Prostate gland (tissue), 2 donors: ENCODE results near the gene ACYP2.

Source experiments
- POLR2A ChIP-seq: fragments of 450-650 bp; IDR thresholded peaks from one replicate; pipeline ENCODE4 v1.6.1; 2016; ENCODE audit warnings: antibody characterized with exemption, mild to moderate bottlenecking
- POLR2AphosphoS5 ChIP-seq: sonication (generic); formaldehyde crosslinking; IDR thresholded peaks from one replicate; pipeline ENCODE4 v1.6.1; 2017; ENCODE audit warnings: antibody characterized with exemption
- TF ChIP-seq, protein P1 (sequence below), 4 experiments: fragments of 200-600 bp in 2 of 4; fragments of 450-650 bp in 2 of 4; sonication (generic) in 2 of 4; IDR thresholded peaks; 1 replicate in 3 of 4; 2 replicates in 1 of 4; pipeline ENCODE4 v1.5.1; 2016 to 2019; ENCODE audit warnings: antibody characterized with exemption in 4 of 4, mild to moderate bottlenecking in 2 of 4, moderate library complexity in 2 of 4

DNA sequence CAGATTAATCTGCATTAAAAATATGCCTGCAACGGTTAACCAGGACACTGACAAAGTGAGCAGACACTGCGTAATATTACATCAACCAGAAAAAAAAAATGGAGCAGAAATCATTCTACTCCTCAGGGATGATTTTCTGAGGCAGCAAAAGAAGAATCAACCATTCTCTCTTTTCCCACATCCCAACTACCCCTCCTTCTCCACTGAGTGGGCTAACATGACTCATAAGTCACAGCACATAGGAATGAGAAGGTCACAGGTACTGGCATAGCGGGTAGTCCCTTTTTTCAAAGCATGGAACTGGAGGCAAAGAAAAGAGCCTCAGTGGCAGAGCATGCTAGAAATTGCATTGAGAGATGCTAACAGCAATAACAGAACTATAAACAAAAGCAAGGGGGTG lies 194.9 kb downstream of the ACYP2 start:
- TF ChIP-seq, protein P1, sequence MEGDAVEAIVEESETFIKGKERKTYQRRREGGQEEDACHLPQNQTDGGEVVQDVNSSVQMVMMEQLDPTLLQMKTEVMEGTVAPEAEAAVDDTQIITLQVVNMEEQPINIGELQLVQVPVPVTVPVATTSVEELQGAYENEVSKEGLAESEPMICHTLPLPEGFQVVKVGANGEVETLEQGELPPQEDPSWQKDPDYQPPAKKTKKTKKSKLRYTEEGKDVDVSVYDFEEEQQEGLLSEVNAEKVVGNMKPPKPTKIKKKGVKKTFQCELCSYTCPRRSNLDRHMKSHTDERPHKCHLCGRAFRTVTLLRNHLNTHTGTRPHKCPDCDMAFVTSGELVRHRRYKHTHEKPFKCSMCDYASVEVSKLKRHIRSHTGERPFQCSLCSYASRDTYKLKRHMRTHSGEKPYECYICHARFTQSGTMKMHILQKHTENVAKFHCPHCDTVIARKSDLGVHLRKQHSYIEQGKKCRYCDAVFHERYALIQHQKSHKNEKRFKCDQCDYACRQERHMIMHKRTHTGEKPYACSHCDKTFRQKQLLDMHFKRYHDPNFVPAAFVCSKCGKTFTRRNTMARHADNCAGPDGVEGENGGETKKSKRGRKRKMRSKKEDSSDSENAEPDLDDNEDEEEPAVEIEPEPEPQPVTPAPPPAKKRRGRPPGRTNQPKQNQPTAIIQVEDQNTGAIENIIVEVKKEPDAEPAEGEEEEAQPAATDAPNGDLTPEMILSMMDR (IDR thresholded peaks at IDR 0.05) = no peak
- no peak for TF ChIP-seq POLR2A
- TF ChIP-seq POLR2AphosphoS5 = no peak
